Common myeloid progenitor, CD34-positive (primary cell): ENCODE results near the gene TUBAL3.

Experiments used
- CTCF ChIA-PET: fragments of 350-600 bp; sonication (Branson Sonifier 250); formaldehyde crosslinking; loops from one replicate; lab custom pipeline; 2021; ENCODE audit warnings: antibody characterized with exemption; lab: Charles Lee
- POLR2A ChIA-PET: fragments of 350-600 bp; sonication (Branson Sonifier 250); formaldehyde crosslinking; loops from one replicate; lab custom pipeline; 2021; ENCODE audit warnings: antibody characterized with exemption; lab: Charles Lee
- DNase-seq, 3 donors: peaks; one replicate each; pipeline versions ENCODE4 v3.0.0 to v3.0.0-alpha.2; 2013
- H3K27ac ChIP-seq, 2 experiments: 1 replicate in 1 of 2; 2 replicates in 1 of 2; pipeline ENCODE4 v1.7.0; 2013; ENCODE audit warnings: inconsistent platforms in 2 of 2, low read length in 2 of 2, mild to moderate bottlenecking in 2 of 2, low read depth in 1 of 2, moderate library complexity in 1 of 2; ENCODE audit not compliant: severe bottlenecking in 2 of 2, insufficient read depth in 1 of 2, poor library complexity in 1 of 2
- H3K27me3 ChIP-seq, 5 experiments: replicated peaks in 2 of 5; 1 replicate in 3 of 5; 2 replicates in 2 of 5; pipeline versions ENCODE4 v1.6.1 to v1.7.0; 2013; ENCODE audit warnings: low read length in 4 of 5, mild to moderate bottlenecking in 2 of 5, moderate library complexity in 2 of 5, inconsistent platforms in 1 of 5; ENCODE audit not compliant: insufficient read depth in 5 of 5, control insufficient read depth in 4 of 5
- H3K36me3 ChIP-seq, 4 experiments: 1 replicate in 2 of 4; 2 replicates in 2 of 4; pipeline versions ENCODE4 v1.6.1 to v1.7.0; 2013; ENCODE audit warnings: low read length in 3 of 4, control low read depth in 1 of 4, mild to moderate bottlenecking in 1 of 4; ENCODE audit not compliant: control insufficient read depth in 4 of 4, insufficient read depth in 4 of 4
- H3K4me1 ChIP-seq, 4 experiments: 1 replicate in 3 of 4; 2 replicates in 1 of 4; pipeline versions ENCODE4 v1.6.1 to v1.7.1; 2013; ENCODE audit warnings: low read length in 3 of 4, mild to moderate bottlenecking in 3 of 4, control low read depth in 1 of 4, inconsistent platforms in 1 of 4, moderate library complexity in 1 of 4; ENCODE audit not compliant: control insufficient read depth in 4 of 4, insufficient read depth in 4 of 4; ENCODE audit errors: control extremely low read depth in 1 of 4
- H3K4me3 ChIP-seq, 7 experiments: 1 replicate in 4 of 7; 2 replicates in 3 of 7; pipeline versions ENCODE4 v1.5.1 to v1.7.0; 2013; ENCODE audit warnings: mild to moderate bottlenecking in 7 of 7, low read length in 6 of 7, moderate library complexity in 6 of 7, inconsistent platforms in 2 of 7, low read depth in 2 of 7, control low read depth in 1 of 7; ENCODE audit not compliant: insufficient read depth in 4 of 7, control insufficient read depth in 1 of 7; ENCODE audit errors: extremely low read depth in 1 of 7
- H3K9me3 ChIP-seq, 5 experiments: 1 replicate in 4 of 5; 2 replicates in 1 of 5; pipeline versions ENCODE4 v1.6.1 to v1.7.1; 2013; ENCODE audit warnings: low read length in 4 of 5, mild to moderate bottlenecking in 2 of 5, inconsistent platforms in 1 of 5, low read depth in 1 of 5, moderate library complexity in 1 of 5; ENCODE audit not compliant: control insufficient read depth in 4 of 5, insufficient read depth in 2 of 5; ENCODE audit errors: control extremely low read depth in 1 of 5
- WGBS: methylation state at CpG from one replicate; pipeline ENCODE4 v1.1.5; 2013; ENCODE audit not compliant: insufficient coverage; 5-methylcytosine and 5-hydroxymethylcytosine counted together

TUBAL3 gene

DNA sequence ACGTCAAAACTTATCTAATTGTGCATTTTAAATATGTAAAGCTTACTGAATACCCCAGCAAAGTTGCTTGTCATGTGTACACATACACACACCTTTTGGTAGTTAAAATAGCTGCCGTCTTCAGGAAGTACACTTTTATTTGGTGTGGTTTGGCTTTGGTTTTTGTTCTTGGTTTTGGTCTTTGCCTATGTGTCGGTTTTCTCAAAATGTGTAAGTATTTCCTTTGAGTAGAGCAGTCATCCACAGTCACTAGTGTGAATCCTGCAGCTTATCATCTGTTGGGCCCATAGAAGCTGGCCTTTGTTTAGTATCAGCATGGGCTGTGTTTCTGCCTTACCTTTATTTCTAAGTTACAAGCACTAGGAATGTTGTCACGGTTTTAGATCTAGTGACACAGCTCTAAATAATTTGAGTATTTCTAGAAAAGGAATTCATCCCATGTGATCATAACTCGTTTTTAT, 43.0 kb upstream of the TUBAL3 start:
- POLR2A ChIA-PET, result interaction anchor here (0.7 kb wide), 1 partner anchor 597 kb away, joined by 3 read pairs; no protein-coding TSS in a partner anchor

DNA sequence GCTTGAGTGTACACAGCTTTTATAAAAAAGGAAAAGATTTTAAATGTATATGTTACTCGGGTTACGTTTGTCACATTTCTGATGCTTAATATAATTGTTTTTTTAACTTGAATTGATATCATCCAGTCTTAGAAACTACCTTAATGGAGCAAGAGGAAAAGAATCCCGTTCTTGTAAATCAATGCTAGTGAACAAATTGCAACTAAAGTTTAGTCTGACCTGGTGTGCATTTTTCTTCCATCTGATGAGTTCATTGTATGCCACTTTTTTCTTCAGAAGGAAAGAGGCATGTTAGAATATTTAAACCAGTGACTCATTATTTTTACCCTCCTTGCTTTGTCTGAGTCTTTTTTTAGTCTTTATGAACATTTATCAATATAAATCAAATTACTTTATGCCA, 42.4 kb upstream of the TUBAL3 start:
- Histone ChIP-seq H3K4me3 (peak overlapping the region in 6 of 7 experiments; percentile 53 to 97 (median 86)), H3K9me3 (no peaks in the 10 kb centered on the region), H3K27ac (peak overlapping the region; percentile 20 to 85), H3K36me3 (peaks cover under 1 to 4% (median 2%) of the 10 kb centered on the region in 4 experiments), H3K4me1 (peaks cover 5 to 32% (median 20%) of the 10 kb centered on the region in 4 experiments), H3K27me3 (no peaks in the 10 kb centered on the region)
- ChIA-PET POLR2A (interaction anchor here (0.6 to 1.0 kb wide), 2 partner anchors 176 to 552 kb away, joined by 3 read pairs; no protein-coding TSS in a partner anchor), CTCF (interaction anchor here (1.1 to 11.3 kb wide), 5 partner anchors 12 to 598 kb away, joined by 3 to 185 read pairs (median 6); no protein-coding TSS in a partner anchor)
- WGBS, result 0% methylated on average over 1 of the region's 3 CpGs
- DNase-seq, result peak in 2 of 3 donors; percentile 36 to 45

More for the DNA sequence above, 43.0 kb upstream of the TUBAL3 start:
- peaks cover 3 to 9% (median 5%) of the 10 kb centered on the region in 4 experiments for H3K36me3 ChIP-seq
- no peaks in the 10 kb centered on the region for H3K27me3 ChIP-seq
- CTCF ChIA-PET, result interaction anchor here (1.0 to 11.3 kb wide), 5 partner anchors 13 to 174 kb away, joined by 3 to 185 read pairs (median 3); no protein-coding TSS in a partner anchor
- WGBS, result no CpG with 5 or more reads among the region's 5 CpGs
- peak in 2 of 3 donors; percentile 33 to 39 for DNase-seq
- peak overlapping the region in 6 of 7 experiments; percentile 53 to 97 (median 86) for H3K4me3 ChIP-seq
- peak overlapping the region; percentile 20 to 85 for H3K27ac ChIP-seq
- no peaks in the 10 kb centered on the region for H3K9me3 ChIP-seq
- H3K4me1 ChIP-seq, result peaks cover 5 to 32% (median 20%) of the 10 kb centered on the region in 4 experiments

DNA sequence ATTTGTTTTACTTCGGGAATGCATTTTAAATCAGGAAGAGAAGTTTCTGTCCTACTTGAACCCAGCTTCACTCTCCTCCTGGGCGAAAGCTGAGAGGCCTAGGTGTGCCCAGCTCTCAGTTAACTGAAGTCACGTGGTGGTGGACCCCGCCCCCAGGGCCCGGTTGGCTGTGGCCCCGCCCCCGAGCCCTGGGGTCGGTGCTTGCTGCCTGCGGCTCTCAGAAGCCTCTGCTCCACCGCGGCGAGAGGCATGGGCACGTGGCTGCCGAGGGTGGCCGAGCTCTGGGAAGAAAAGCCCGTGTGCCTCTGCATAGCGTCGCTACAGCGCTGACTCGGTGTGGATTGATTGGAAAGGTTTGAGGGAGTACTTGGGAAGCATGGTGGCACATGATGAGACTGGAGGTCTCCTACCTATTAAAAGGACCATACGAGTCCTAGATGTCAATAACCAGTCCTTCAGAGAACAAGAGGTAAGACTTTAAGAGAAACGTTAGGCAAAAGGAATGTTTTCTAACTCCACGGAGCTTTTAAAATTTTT, 41.8 kb upstream of the TUBAL3 start:
- no peaks in the 10 kb centered on the region for H3K9me3 ChIP-seq
- POLR2A ChIA-PET, result interaction anchor here (0.6 to 1.0 kb wide), 4 partner anchors 15 to 552 kb away, joined by 3 to 4 read pairs (median 3); no protein-coding TSS in a partner anchor

DNA sequence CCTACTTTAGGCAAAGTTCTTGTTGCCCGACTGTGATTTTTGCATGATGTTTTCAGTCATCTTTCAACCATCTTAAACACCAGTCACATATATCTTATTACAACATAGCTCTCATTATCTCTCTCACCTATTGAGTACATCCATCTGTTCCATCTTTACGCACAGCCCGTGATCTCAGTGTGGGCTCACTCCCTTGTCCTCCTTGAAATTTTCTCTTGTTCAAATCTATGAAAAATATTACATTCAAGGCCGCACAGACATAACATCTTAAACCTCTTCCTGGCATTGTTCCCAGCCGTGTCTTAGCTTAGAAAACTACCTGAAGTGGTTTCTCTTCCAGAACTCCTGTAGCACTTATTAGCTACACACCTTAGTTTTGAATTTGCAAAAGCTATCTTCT, 40.4 kb upstream of the TUBAL3 start:
- Histone ChIP-seq H3K4me3 (no peak overlapping the region), H3K36me3 (peaks cover 0 to 4% (median 1%) of the 10 kb centered on the region in 4 experiments), H3K27ac (no peak overlapping the region), H3K4me1 (peaks cover 5 to 32% (median 20%) of the 10 kb centered on the region in 4 experiments), H3K27me3 (no peaks in the 10 kb centered on the region), H3K9me3 (no peaks in the 10 kb centered on the region)
- WGBS, result 94% methylated on average over 5 of the region's 5 CpGs
- DNase-seq, result no peak
- ChIA-PET POLR2A (no interaction called here), CTCF (interaction anchor here (0.7 to 11.3 kb wide), 10 partner anchors 10 to 613 kb away, joined by 3 to 185 read pairs (median 4); no protein-coding TSS in a partner anchor)

More for the DNA sequence above, 41.8 kb upstream of the TUBAL3 start:
- Histone ChIP-seq H3K4me3 (peak overlapping the region in 6 of 7 experiments; percentile 53 to 97 (median 86)), H3K4me1 (peaks cover 5 to 32% (median 20%) of the 10 kb centered on the region in 4 experiments), H3K27me3 (no peaks in the 10 kb centered on the region), H3K27ac (peak overlapping the region; percentile 48 to 85), H3K36me3 (peaks cover 0 to 4% (median 1%) of the 10 kb centered on the region in 4 experiments)
- DNase-seq, result peak; percentile 87 to 94 (median 93)
- CTCF ChIA-PET, result interaction anchor here (1.0 to 11.3 kb wide), 8 partner anchors 9 to 597 kb away, joined by 3 to 185 read pairs (median 4); no protein-coding TSS in a partner anchor
- 1% methylated on average over 18 of the region's 23 CpGs for WGBS

DNA sequence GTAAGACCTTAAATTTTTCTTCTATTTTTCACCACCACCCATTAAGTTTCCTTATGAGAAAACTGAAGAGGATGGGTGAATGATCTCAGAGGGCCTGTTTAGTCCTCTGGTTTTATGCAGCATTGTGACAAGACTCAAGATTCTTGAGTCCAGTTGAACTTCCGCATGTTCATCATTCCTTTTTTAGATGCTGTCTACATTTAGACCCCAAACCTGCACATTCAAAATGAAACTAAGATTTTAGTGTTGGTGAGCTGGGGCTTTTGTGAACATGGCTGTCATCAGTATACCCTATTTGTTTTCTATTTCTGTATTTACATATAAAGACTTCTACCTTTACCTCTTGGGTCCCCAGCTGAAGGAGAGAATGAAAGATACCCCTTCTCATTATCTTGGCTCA, 38.8 kb upstream of the TUBAL3 start:
- peaks cover 0 to 17% (median 1%) of the 10 kb centered on the region in 4 experiments for H3K36me3 ChIP-seq
- no peaks in the 10 kb centered on the region for H3K9me3 ChIP-seq
- no peak overlapping the region for H3K27ac ChIP-seq
- no peak for DNase-seq
- no CpG with 5 or more reads among the region's 1 CpG for WGBS
- no peak overlapping the region for H3K4me3 ChIP-seq
- ChIA-PET POLR2A (no interaction called here), CTCF (interaction anchor here (0.7 to 11.3 kb wide), 12 partner anchors 8 to 596 kb away, joined by 3 to 185 read pairs (median 4); no protein-coding TSS in a partner anchor)
- H3K4me1 ChIP-seq, result peaks cover 5 to 21% (median 16%) of the 10 kb centered on the region in 4 experiments
- H3K27me3 ChIP-seq, result no peaks in the 10 kb centered on the region

DNA sequence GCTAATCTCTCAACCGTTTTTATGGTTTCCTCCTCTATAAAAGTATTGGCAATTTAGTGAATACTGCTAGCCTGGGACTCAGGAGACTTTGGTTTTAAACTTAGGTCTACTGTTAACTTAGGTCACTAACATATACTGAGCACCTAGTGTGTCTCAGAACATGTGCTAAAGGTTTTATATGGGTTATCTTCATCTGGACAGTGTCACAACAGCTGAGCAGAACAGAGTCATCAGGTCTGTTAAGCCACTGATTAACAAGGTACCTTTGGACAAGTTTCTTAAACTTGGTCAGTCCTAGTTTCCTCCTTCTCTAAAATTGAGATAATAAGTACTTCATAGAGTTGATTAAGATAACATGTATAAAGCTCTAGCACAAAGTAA, 38.4 kb upstream of the TUBAL3 start:
- no peak overlapping the region for H3K27ac ChIP-seq
- WGBS, result no CpG with 5 or more reads among the region's 1 CpG
- POLR2A ChIA-PET, result no interaction called here
- peaks cover 3 to 21% (median 13%) of the 10 kb centered on the region in 4 experiments for H3K4me1 ChIP-seq
- H3K9me3 ChIP-seq, result no peaks in the 10 kb centered on the region
- CTCF ChIA-PET, result interaction anchor here (0.8 to 11.3 kb wide), 12 partner anchors 8 to 596 kb away, joined by 3 to 185 read pairs (median 4); no protein-coding TSS in a partner anchor
- no peak overlapping the region for H3K4me3 ChIP-seq
- DNase-seq, result no peak
- H3K36me3 ChIP-seq, result peaks cover 0 to 17% (median 1%) of the 10 kb centered on the region in 4 experiments
- H3K27me3 ChIP-seq, result no peaks in the 10 kb centered on the region
